Esophagus squamous epithelium (tissue), 5 donors: ENCODE data around the gene MRPS18C. TPM values are rescaled to one million over a fixed set of nuclear protein-coding genes. Genes with fewer than 3 reads are reported as not detected.
"Not testable (repeated sequence)": the region's sequence is repeated elsewhere in the genome, so short reads cannot be mapped to it uniquely, and the experiment has no call there.

Source experiments
- DNase-seq: peaks from one replicate; lab custom pipeline; 2025; lab: John Stamatoyannopoulos, UW
- H3K27ac ChIP-seq, 4 donors: fragments of 200-600 bp; sonication (generic); one replicate each; pipeline ENCODE4 v1.5.1; 2016 to 2019; ENCODE audit warnings: mild to moderate bottlenecking in 1 of 4
- H3K27me3 ChIP-seq, 4 donors: fragments of 200-600 bp; sonication (generic); 1 replicate in 3 of 4; 2 replicates in 1 of 4; pipeline versions ENCODE4 v1.5.1 to v1.6.0; 2017 to 2021; ENCODE audit warnings: antibody characterized with exemption in 1 of 4
- H3K36me3 ChIP-seq, 3 donors: fragments of 200-600 bp; sonication (generic); one replicate each; pipeline ENCODE4 v1.5.1; 2016 to 2019
- H3K4me1 ChIP-seq, 3 donors: fragments of 200-600 bp; sonication (generic); one replicate each; pipeline ENCODE4 v1.5.1; 2017 to 2019
- H3K4me3 ChIP-seq, 4 donors: fragments of 200-600 bp; sonication (generic); 1 replicate in 3 of 4; 2 replicates in 1 of 4; pipeline ENCODE4 v1.5.1; 2016 to 2019; ENCODE audit warnings: mild to moderate bottlenecking in 2 of 4, moderate library complexity in 1 of 4
- H3K9me3 ChIP-seq, 3 donors: fragments of 200-600 bp; sonication (generic); one replicate each; pipeline ENCODE4 v1.5.1; 2016 to 2019
- CTCF ChIP-seq, 6 experiments: fragments of 450-650 bp in 4 of 6; fragments of 200-600 bp in 2 of 6; sonication (generic) in 2 of 6; IDR thresholded peaks; one replicate each; pipeline ENCODE4 v1.5.1; 2016 to 2019; ENCODE audit warnings: antibody characterized with exemption in 6 of 6, mild to moderate bottlenecking in 4 of 6, moderate library complexity in 4 of 6
- POLR2A ChIP-seq, 4 donors: fragments of 450-650 bp; IDR thresholded peaks; one replicate each; pipeline ENCODE4 v1.6.1; 2017; ENCODE audit warnings: antibody characterized with exemption in 4 of 4, mild to moderate bottlenecking in 4 of 4, moderate library complexity in 3 of 4
- WGBS, 2 donors: methylation state at CpG; one replicate each; pipeline ENCODE4 v1.1.5; 2018; 5-methylcytosine and 5-hydroxymethylcytosine counted together
- intact Hi-C: fragments of 100-400 bp; cut with DNase I; formaldehyde crosslinking; loops from one replicate; pipeline ENCODE4 v1.15.0; 2022
- total RNA-seq, 4 donors: library from RNA; depleted of rRNA; stranded (reverse); fragments of >200 nt; gene quantifications; one replicate each; pipeline ENCODE4 v1.1.0, GENCODE V29; 2016
- donor health status: DM: yes; HTN: yes; CAD: no.

The MRPS18C gene
- total RNA-seq, 4 donors from 2014 or later: 18.4 to 24.6 (median 22.5) TPM

GRCh38 chr4:83484500-83485461, 28.9 kb downstream of the MRPS18C start, which contains the start of gene ABRAXAS1:
Gene ABRAXAS1, minus strand, starts transcription at chr4:83485100. Its CDS starts 28 bp downstream, at chr4:83485072.
- Histone ChIP-seq H3K27ac (peak within 1 kb of the TSS; percentile 88 to 97 (median 91)), H3K36me3 (peaks cover 0 to 20% (median 0%) of the 10 kb centered on the region in 3 donors), H3K4me1 (peaks cover 0 to 19% (median 4%) of the 10 kb centered on the region in 3 donors), H3K4me3 (peak within 1 kb of the TSS; percentile 49 to 94 (median 82)), H3K9me3 (no peaks in the 10 kb centered on the region), H3K27me3 (no peaks in the 10 kb centered on the region)
- 0 to 1% methylated on average over 23 to 33 of the region's 93 CpGs for WGBS, 2 donors
- peak; percentile 71 for DNase-seq
- intact Hi-C loops: no loop called here
- TF ChIP-seq CTCF (IDR thresholded peaks at IDR 0.05) (peak in 2 of 6 experiments; percentile 1 to 6), POLR2A (IDR thresholded peaks at IDR 0.05) (peak in 3 of 4 donors; percentile 35 to 87 (median 66))

- 89 to 92% methylated on average over 3 of the region's 3 CpGs for WGBS, 2 donors
- intact Hi-C loops: no loop called here
Measured at GRCh38 chr4:83486457-83487129, 30.7 kb downstream of the MRPS18C start.

GRCh38 chr4:83489711-83490326, 34.0 kb downstream of the MRPS18C start:
- Histone ChIP-seq H3K4me1 (peaks cover 0 to 10% (median 4%) of the 10 kb centered on the region in 3 donors), H3K27me3 (no peaks in the 10 kb centered on the region), H3K27ac (no peak overlapping the region), H3K36me3 (no peaks in the 10 kb centered on the region), H3K4me3 (no peak overlapping the region), H3K9me3 (no peaks in the 10 kb centered on the region)
- DNase-seq: no peak
- WGBS, 2 donors: 17 to 23% methylated on average over 1 of the region's 1 CpG
- intact Hi-C loops: no loop called here
- TF ChIP-seq CTCF (IDR thresholded peaks at IDR 0.05) (no peak), POLR2A (IDR thresholded peaks at IDR 0.05) (no peak)

More at GRCh38 chr4:83486457-83487129, 30.7 kb downstream of the MRPS18C start:
- TF ChIP-seq CTCF (IDR thresholded peaks at IDR 0.05): no peak
- TF ChIP-seq POLR2A (IDR thresholded peaks at IDR 0.05): no peak
- DNase-seq: no peak
- Histone ChIP-seq H3K4me1 (peaks cover 0 to 19% (median 4%) of the 10 kb centered on the region in 3 donors), H3K27me3 (no peaks in the 10 kb centered on the region), H3K27ac (no peak overlapping the region), H3K9me3 (no peaks in the 10 kb centered on the region), H3K36me3 (peaks cover 0 to 3% (median 0%) of the 10 kb centered on the region in 3 donors), H3K4me3 (no peak overlapping the region)

GRCh38 chr4:83490876-83491450, 35.1 kb downstream of the MRPS18C start:
- peaks cover 0 to 1% (median 0%) of the 10 kb centered on the region in 3 donors for H3K4me1 ChIP-seq
- no peaks in the 10 kb centered on the region for H3K36me3 ChIP-seq
- no peak overlapping the region for H3K4me3 ChIP-seq
- 0 to 2% methylated on average over 1 of the region's 1 CpG for WGBS, 2 donors
- H3K27me3 ChIP-seq: no peaks in the 10 kb centered on the region
- H3K9me3 ChIP-seq: no peaks in the 10 kb centered on the region
- intact Hi-C loops: no loop called here
- H3K27ac ChIP-seq: no peak overlapping the region
- TF ChIP-seq POLR2A (IDR thresholded peaks at IDR 0.05) (no peak), CTCF (IDR thresholded peaks at IDR 0.05) (peak in 5 of 6 experiments; percentile 38 to 71 (median 63))
- DNase-seq: no peak

GRCh38 chr4:83496085-83496917, 40.4 kb downstream of the MRPS18C start:
- H3K36me3 ChIP-seq, intact Hi-C loops, H3K27me3 ChIP-seq, H3K9me3 ChIP-seq, H3K4me1 ChIP-seq, H3K27ac ChIP-seq, DNase-seq, H3K4me3 ChIP-seq: not testable (repeated sequence)
- 87 to 91% methylated on average over 8 of the region's 8 CpGs for WGBS, 2 donors
